Glomerular visceral epithelial cell (primary cell): ENCODE data around the gene NRBF2.
"Not testable (repeated sequence)": the region's sequence is repeated elsewhere in the genome, so short reads cannot be mapped to it uniquely, and the experiment has no call there.

Source experiments
- DNase-seq: peaks from one replicate; pipeline ENCODE4 v3.0.0-alpha.2; 2016; ENCODE audit errors: extremely low spot score

The NRBF2 gene

GRCh38 chr10:63133056-63133820 is at the start of gene NRBF2:
Gene NRBF2, plus strand, starts transcription at chr10:63133328. Its CDS starts 143 bp downstream, at chr10:63133471.
- peak; percentile 98 for DNase-seq

DNA sequence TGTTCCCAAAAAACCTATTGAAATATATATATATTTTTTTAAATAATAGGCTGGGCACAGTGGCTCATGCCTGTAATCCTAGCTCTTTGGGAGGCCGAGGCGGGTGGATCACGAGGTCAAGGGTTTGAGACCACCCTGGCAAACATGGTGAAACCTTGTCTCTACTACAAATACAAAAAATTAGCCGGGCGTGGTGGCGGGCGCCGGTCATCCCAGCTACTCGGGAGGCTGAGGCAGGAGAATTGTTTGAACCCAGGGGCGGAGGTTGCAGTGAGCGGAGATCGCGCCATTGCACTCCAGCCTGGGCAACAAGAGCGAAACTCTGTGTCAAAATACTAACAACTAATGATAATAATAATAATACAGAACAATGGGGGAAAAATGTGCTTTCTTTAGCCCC is 49.7 kb upstream of the NRBF2 start:
- DNase-seq: not testable (repeated sequence)

DNA sequence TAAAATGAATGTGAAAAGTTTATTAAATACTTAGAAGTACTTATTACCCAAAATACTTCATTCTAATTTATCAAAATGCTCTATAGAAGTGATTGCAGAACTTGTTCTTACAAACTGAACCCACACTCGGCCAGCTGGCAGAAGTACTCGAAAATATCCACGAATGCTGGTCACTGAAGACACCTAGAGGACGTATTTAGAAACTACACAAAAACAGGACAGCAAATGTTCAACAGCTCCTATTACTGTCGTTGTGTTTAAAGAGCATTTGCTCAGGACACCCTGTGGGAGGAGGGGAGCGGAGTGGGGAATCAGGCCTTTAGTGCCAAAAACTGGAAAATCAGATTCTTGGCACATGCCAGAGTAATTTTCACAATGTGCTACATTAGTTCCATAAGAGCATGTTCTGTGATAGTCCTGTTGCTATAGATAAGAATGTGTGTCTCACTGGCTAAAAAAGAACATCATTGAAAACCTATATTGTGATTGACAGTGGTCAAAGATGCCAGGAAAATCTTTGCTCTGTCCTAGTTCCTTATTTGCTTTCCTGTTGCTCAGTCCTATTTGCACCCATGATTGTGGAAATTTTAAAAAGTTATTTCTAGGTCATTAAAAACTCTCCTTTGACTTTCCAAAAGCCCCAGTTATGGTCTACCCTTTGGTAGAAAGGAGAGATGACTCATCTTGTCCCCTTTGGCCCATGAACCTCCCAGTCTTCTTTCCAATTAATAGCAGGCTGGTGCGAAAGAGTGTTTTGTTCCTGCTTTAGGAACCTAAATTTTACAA is 49.0 kb upstream of the NRBF2 start:
- DNase-seq: peak; percentile 72

GRCh38 chr10:63084690-63085382 is 48.3 kb upstream of the NRBF2 start:
- no peak for DNase-seq

DNA sequence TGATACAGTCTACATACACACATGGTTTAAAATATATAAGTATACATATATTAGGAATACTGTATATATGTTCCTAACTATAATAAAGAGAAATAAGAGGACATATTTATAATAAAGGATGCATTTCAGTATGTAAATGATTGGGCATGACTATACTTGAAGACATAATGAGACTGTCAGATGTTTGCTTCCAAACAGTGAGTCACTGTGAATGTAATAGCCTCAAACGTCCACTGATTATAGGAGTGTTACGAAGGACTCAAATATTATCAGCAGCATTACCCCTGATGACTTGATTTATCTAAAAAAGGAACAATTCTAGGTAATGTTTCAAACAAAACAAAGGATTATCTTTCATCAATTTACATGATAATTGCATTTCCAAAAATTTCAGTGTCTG is 39.9 kb upstream of the NRBF2 start:
- no peak for DNase-seq

- peak; percentile 5 for DNase-seq
These were observed 38.7 kb upstream of the NRBF2 start for GRCh38 chr10:63094405-63094804.

- DNase-seq: peak; percentile 35
These were observed 38.2 kb upstream of the NRBF2 start for GRCh38 chr10:63094881-63095280.

- no peak for DNase-seq
These were observed 33.4 kb upstream of the NRBF2 start for GRCh38 chr10:63099734-63100133.

GRCh38 chr10:63101091-63101490 is 32.0 kb upstream of the NRBF2 start:
- not testable (repeated sequence) for DNase-seq

DNA sequence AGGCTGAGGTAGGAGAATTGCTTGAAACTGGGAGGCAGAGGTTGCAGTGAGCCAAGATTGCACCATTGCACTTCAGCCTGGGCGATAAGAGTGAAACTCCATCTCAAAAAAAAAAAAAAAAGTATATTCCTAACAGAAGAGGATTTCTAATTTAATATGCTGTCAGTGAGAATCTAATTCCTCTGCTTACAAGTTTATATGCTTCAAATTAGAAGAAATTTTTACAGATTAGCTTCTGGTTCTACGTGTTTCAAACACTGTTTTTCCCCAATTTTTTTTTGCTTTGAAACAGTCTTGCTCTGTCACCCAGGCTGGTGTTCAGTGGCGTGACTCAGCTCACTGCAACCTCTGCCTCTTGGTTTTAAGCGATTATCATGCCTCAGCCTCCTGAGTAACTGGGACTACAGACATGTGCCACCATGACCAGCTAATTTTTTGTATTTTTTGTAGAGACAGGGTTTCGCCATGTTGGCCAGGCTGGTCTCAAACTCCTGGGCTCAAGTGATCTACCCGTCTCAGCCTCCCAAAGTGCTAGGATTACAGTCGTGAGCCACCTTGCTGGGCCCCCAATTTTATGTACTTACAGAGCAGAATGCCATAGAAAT is 30.7 kb upstream of the NRBF2 start:
- DNase-seq: not testable (repeated sequence)

DNA sequence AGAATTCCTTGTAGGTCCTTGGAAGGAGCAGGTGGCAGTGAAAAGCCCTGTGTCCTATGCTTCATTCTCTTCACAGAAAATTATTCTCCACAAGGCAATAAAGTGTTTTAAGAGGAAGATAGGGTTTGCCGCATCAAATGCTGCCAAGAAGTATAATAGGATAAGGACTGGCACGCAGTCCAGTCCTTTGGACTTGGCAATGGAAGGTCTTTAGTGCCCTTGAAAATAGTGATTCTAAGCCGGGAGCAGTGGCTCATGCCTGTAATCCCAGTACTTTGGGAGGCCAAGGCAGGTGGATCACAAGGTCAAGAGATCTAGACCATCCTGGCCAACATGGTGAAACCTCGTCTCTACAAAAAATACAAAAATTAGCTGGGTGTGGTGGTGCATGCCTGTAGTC is 29.9 kb upstream of the NRBF2 start:
- DNase-seq: not testable (repeated sequence)

- DNase-seq: no peak
These were observed 29.1 kb upstream of the NRBF2 start for GRCh38 chr10:63103971-63104409.

- DNase-seq: peak; percentile 7
These were observed 27.7 kb upstream of the NRBF2 start for GRCh38 chr10:63105225-63106110.

- peak; percentile 35 for DNase-seq
These were observed 26.9 kb upstream of the NRBF2 start for GRCh38 chr10:63106111-63106755.

- DNase-seq: no peak
These were observed 25.1 kb upstream of the NRBF2 start for GRCh38 chr10:63107943-63108437.

- no peak for DNase-seq
These were observed 22.2 kb upstream of the NRBF2 start for GRCh38 chr10:63110940-63111339.

GRCh38 chr10:63114031-63114814 is 18.9 kb upstream of the NRBF2 start:
- DNase-seq: peak; percentile 10

DNA sequence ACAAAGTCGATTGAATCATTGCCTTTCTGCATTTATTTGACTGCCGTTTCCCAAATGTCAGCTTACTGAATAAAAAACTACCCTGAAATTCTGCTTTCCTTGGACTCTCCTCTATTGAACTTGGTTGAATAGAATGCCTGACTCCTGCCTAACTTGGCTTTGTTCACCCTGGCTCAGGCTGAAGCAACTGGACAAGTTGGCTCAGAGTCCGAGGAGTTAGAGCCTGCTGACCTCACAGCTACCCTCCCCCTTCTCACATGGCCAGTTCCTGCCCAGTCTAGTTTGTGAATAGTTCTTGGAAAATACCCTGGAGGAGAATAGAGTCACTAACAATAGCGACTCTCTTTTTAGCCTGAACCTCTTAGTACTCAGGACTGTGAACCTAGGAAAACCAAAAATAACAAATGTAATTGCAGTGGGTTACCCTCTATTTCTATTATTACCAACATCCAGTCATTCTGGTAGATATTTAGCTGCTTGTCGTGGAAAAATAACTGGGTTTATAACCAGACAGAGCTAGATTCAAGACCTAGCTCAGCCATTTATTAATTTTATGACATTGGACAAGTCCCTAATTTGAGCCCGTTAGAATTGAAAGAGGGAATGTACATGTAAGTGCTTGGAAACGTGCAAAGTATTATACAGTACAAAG is 17.3 kb upstream of the NRBF2 start:
- DNase-seq: peak; percentile 11
